ENCODE results near the gene AFAP1. TPM values are rescaled to one million over a fixed set of nuclear protein-coding genes. Genes with fewer than 3 reads are reported as not detected.

Gene AFAP1
- total and polyA plus RNA-seq, 2 donors (not counting 1 experiment from before 2014, with no cell fraction given), result 0.03 to 0.44 TPM

DNA sequence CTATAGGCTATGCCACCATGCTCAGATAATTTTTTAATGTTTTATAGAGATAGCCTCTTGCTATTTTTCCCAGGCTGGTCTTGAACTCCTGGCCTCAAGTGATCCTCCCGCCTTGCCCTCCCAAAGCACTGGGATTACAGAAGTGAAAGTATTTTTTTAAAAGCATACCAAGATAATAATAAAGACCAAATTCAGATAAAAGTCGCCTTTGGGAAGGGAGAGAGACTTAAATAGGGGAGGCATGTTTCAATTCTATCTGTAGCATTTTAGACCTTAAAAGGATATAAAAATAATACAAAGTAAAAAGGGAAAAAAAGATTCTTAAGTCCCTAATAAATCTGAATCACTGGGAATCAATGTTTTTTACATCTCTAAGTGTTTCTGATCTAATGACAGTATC, 108.9 kb downstream of the AFAP1 start:
- no CpG with 5 or more reads among the region's 2 CpGs for WGBS (ENCODE audit: insufficient coverage)
- H3K79me2 ChIP-seq (ENCODE audit: control insufficient read depth, insufficient read depth, low read length), result no peaks in the 10 kb centered on the region
- POLR2A ChIA-PET, result no interaction called here
- H3K36me3 ChIP-seq (replicated peaks in 1 of 2; ENCODE audit: control extremely low read depth in 1 of 2, control insufficient read depth in 1 of 2, extremely low read depth in 1 of 2, insufficient read depth in 2 of 2, low read length in 1 of 2), result no peaks in the 10 kb centered on the region
- Mint-ChIP-seq H3K9me3 (ENCODE audit: insufficient read depth) (peaks cover 3% of the 10 kb centered on the region), H3K27me3 (peaks cover 5% of the 10 kb centered on the region), H3K4me3 (no peak overlapping the region), H3K27ac (no peak overlapping the region), H3K4me1 (no peaks in the 10 kb centered on the region)
- DNase-seq (no peak), ATAC-seq (ENCODE audit: low read depth) (no peak)
- TF ChIP-seq, protein P1, sequence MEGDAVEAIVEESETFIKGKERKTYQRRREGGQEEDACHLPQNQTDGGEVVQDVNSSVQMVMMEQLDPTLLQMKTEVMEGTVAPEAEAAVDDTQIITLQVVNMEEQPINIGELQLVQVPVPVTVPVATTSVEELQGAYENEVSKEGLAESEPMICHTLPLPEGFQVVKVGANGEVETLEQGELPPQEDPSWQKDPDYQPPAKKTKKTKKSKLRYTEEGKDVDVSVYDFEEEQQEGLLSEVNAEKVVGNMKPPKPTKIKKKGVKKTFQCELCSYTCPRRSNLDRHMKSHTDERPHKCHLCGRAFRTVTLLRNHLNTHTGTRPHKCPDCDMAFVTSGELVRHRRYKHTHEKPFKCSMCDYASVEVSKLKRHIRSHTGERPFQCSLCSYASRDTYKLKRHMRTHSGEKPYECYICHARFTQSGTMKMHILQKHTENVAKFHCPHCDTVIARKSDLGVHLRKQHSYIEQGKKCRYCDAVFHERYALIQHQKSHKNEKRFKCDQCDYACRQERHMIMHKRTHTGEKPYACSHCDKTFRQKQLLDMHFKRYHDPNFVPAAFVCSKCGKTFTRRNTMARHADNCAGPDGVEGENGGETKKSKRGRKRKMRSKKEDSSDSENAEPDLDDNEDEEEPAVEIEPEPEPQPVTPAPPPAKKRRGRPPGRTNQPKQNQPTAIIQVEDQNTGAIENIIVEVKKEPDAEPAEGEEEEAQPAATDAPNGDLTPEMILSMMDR (IDR thresholded peaks at IDR 0.05), result no peak
- TF ChIP-seq EZH2 (IDR thresholded peaks at IDR 0.05; ENCODE audit: borderline replicate concordance, insufficient read depth, low read depth, low read length, poor library complexity, severe bottlenecking), result no peak
- no peaks in the 10 kb centered on the region for H3K9me3 ChIP-seq (ENCODE audit: control extremely low read depth in 1 of 3, control insufficient read depth in 2 of 3, insufficient read depth in 1 of 3, low read length in 2 of 3)
- H3K27ac ChIP-seq (ENCODE audit: low read length in 2 of 2), result no peak overlapping the region
- no peak overlapping the region for H3K4me3 ChIP-seq (ENCODE audit: control extremely low read depth in 1 of 5, extremely low read depth in 1 of 5, insufficient read depth in 1 of 5, low read depth in 2 of 5, low read length in 4 of 5)
- CTCF ChIA-PET, result interaction anchor here (1.2 to 1.3 kb wide), 2 partner anchors 12 to 27 kb away, joined by 3 read pairs; no protein-coding TSS in a partner anchor
- intact Hi-C loops (cut with micrococcal nuclease), result no loop called here
- H4K20me1 ChIP-seq (ENCODE audit: control insufficient read depth, insufficient read depth, low read length, poor library complexity, severe bottlenecking), result no peaks in the 10 kb centered on the region
- no peak overlapping the region for H2AFZ ChIP-seq (ENCODE audit: insufficient read depth, low read depth, low read length, poor library complexity, severe bottlenecking)
- no peaks in the 10 kb centered on the region for H3K27me3 ChIP-seq (replicated peaks in 1 of 4; ENCODE audit: control extremely low read depth in 1 of 4, control insufficient read depth in 3 of 4, insufficient read depth in 4 of 4, low read length in 3 of 4)
- no peak overlapping the region for H3K4me2 ChIP-seq (replicated peaks; ENCODE audit: low read depth, low read length, poor library complexity, severe bottlenecking)
- H3K9ac ChIP-seq (ENCODE audit: low read length), result no peak overlapping the region
- H3K4me1 ChIP-seq (ENCODE audit: control insufficient read depth in 2 of 2, insufficient read depth in 2 of 2, low read length in 2 of 2), result no peaks in the 10 kb centered on the region

DNA sequence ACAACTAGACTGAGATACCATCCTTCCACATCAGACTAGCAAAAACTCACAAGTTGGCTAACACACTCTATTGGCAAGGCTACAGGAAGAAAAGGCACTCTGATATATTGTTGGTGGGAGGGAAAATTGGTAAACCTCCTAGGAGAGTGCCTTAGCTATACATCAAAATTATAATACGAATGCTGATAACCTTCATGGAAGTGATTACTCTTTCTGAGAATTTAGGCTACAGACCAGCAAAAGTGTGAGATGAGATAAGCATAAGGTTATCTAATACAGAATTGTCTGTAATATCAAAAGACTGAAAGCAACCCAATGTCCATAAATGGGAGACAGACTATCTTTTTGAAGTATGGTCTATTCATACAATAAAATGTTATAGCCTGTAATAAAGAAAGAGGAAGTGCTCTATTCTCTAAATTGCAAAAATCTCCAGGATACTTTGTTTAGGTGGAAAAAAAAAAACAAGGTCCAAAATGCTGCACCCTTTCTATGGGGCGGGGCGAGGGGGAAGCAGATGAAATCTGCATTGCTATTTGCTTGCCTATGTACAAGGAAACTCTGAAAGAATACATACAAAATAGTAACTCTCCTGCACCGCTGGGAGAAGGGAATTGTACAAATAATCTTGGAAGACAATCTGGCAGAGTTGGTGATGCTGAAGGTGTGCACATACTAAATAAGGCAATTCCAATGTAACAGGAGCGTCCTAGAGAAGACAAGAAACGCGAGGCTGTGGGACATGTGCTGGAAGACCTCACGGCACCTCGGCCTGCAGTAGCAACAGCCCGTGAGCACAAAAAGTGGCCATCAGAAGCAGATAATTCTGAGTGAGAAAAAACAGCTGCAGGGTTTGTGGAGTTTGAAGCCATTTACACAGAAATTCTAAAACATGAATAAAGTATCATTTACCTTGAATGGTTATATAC, 109.7 kb downstream of the AFAP1 start:
- H3K27ac ChIP-seq (ENCODE audit: low read length in 2 of 2), result no peak overlapping the region

More for the DNA sequence above, 109.7 kb downstream of the AFAP1 start:
- H3K4me3 Mint-ChIP-seq, result no peak overlapping the region
- peaks cover 3% of the 10 kb centered on the region for H3K9me3 Mint-ChIP-seq (ENCODE audit: insufficient read depth)
- CTCF ChIA-PET, result no interaction called here
- H3K4me3 ChIP-seq (ENCODE audit: control extremely low read depth in 1 of 5, extremely low read depth in 1 of 5, insufficient read depth in 1 of 5, low read depth in 2 of 5, low read length in 4 of 5), result no peak overlapping the region
- peaks cover 8% of the 10 kb centered on the region for H3K27me3 Mint-ChIP-seq
- no peaks in the 10 kb centered on the region for H3K79me2 ChIP-seq (ENCODE audit: control insufficient read depth, insufficient read depth, low read length)
- no peaks in the 10 kb centered on the region for H3K4me1 ChIP-seq (ENCODE audit: control insufficient read depth in 2 of 2, insufficient read depth in 2 of 2, low read length in 2 of 2)
- ATAC-seq (ENCODE audit: low read depth) (no peak), DNase-seq (no peak)
- POLR2A ChIA-PET, result no interaction called here
- no peaks in the 10 kb centered on the region for H3K4me1 Mint-ChIP-seq
- intact Hi-C loops (cut with micrococcal nuclease), result no loop called here
- H3K27ac Mint-ChIP-seq, result no peak overlapping the region
- no peak overlapping the region for H3K4me2 ChIP-seq (replicated peaks; ENCODE audit: low read depth, low read length, poor library complexity, severe bottlenecking)
- no peaks in the 10 kb centered on the region for H4K20me1 ChIP-seq (ENCODE audit: control insufficient read depth, insufficient read depth, low read length, poor library complexity, severe bottlenecking)
- H3K36me3 ChIP-seq (replicated peaks in 1 of 2; ENCODE audit: control extremely low read depth in 1 of 2, control insufficient read depth in 1 of 2, extremely low read depth in 1 of 2, insufficient read depth in 2 of 2, low read length in 1 of 2), result no peaks in the 10 kb centered on the region
- TF ChIP-seq EZH2 (IDR thresholded peaks at IDR 0.05; ENCODE audit: borderline replicate concordance, insufficient read depth, low read depth, low read length, poor library complexity, severe bottlenecking), result no peak
- TF ChIP-seq, protein P1 (IDR thresholded peaks at IDR 0.05), result no peak
- WGBS (ENCODE audit: insufficient coverage), result 82% methylated on average over 7 of the region's 10 CpGs
- H3K9ac ChIP-seq (ENCODE audit: low read length), result no peak overlapping the region
- H3K9me3 ChIP-seq (ENCODE audit: control extremely low read depth in 1 of 3, control insufficient read depth in 2 of 3, insufficient read depth in 1 of 3, low read length in 2 of 3), result no peaks in the 10 kb centered on the region
- no peak overlapping the region for H2AFZ ChIP-seq (ENCODE audit: insufficient read depth, low read depth, low read length, poor library complexity, severe bottlenecking)
- peaks cover 0 to 3% (median 0%) of the 10 kb centered on the region in 4 experiments for H3K27me3 ChIP-seq (replicated peaks in 1 of 4; ENCODE audit: control extremely low read depth in 1 of 4, control insufficient read depth in 3 of 4, insufficient read depth in 4 of 4, low read length in 3 of 4)

Data from B cell (primary cell).